B cell (primary cell): ENCODE measurements around the gene STAMBP. TPM values are rescaled to one million over a fixed set of nuclear protein-coding genes. Genes with fewer than 3 reads are reported as not detected.

Source experiments
- ATAC-seq: fragments of 200-7000 bp; cut with Tn5 transposase; one replicate; pipeline ENCODE4 v1.10.0; 2021; ENCODE audit warnings: low read depth, mild to moderate bottlenecking, moderate number of reproducible peaks, moderate library complexity
- CTCF ChIA-PET: fragments of 350-600 bp; sonication (Branson Sonifier 250); formaldehyde crosslinking; loops from one replicate; lab custom pipeline; 2021; ENCODE audit warnings: antibody characterized with exemption, inconsistent platforms; lab: Charles Lee
- POLR2A ChIA-PET: fragments of 350-600 bp; sonication (Branson Sonifier 250); formaldehyde crosslinking; loops from one replicate; lab custom pipeline; 2021; ENCODE audit warnings: antibody characterized with exemption; lab: Charles Lee
- DNase-seq: peaks from one replicate; pipeline ENCODE4 v3.0.0; 2013
- H2AFZ ChIP-seq: 2 replicates; pipeline ENCODE4 v1.6.1; 2012; ENCODE audit warnings: mild to moderate bottlenecking, low read depth, low read length; ENCODE audit not compliant: insufficient read depth, poor library complexity, severe bottlenecking
- H3K27ac ChIP-seq, 2 donors: 1 replicate in 1 of 2; 2 replicates in 1 of 2; pipeline ENCODE4 v1.5.1; 2012 to 2013; ENCODE audit warnings: low read length in 2 of 2, mild to moderate bottlenecking in 2 of 2, moderate library complexity in 1 of 2
- H3K27me3 ChIP-seq, 4 experiments: fragments of 200-600 bp in 1 of 4; sonication (generic) in 1 of 4; replicated peaks in 1 of 4; 1 replicate in 2 of 4; 2 replicates in 2 of 4; pipeline versions ENCODE4 v1.6.1 to v1.7.0; 2013 to 2016; ENCODE audit warnings: low read length in 3 of 4, mild to moderate bottlenecking in 2 of 4, mixed read lengths in 1 of 4, moderate library complexity in 1 of 4; ENCODE audit not compliant: insufficient read depth in 4 of 4, control insufficient read depth in 3 of 4; ENCODE audit errors: control extremely low read depth in 1 of 4
- H3K36me3 ChIP-seq, 2 experiments: replicated peaks in 1 of 2; 1 replicate in 1 of 2; 2 replicates in 1 of 2; pipeline versions ENCODE4 v1.6.1 to v1.7.1; 2013; ENCODE audit warnings: low read length in 1 of 2; ENCODE audit not compliant: insufficient read depth in 2 of 2, control insufficient read depth in 1 of 2; ENCODE audit errors: control extremely low read depth in 1 of 2, extremely low read depth in 1 of 2
- H3K4me1 ChIP-seq, 2 donors: fragments of 200-600 bp in 1 of 2; sonication (generic) in 1 of 2; 1 replicate in 1 of 2; 2 replicates in 1 of 2; pipeline versions ENCODE4 v1.5.1 to v1.6.1; 2013 to 2017; ENCODE audit warnings: low read length in 2 of 2; ENCODE audit not compliant: control insufficient read depth in 2 of 2, insufficient read depth in 2 of 2
- H3K4me2 ChIP-seq: replicated peaks from 2 replicates; pipeline ENCODE3; 2012; ENCODE audit warnings: mild to moderate bottlenecking, low read depth, low read length; ENCODE audit not compliant: poor library complexity, severe bottlenecking
- H3K4me3 ChIP-seq, 5 experiments: fragments of 200-600 bp in 1 of 5; sonication (generic) in 1 of 5; 1 replicate in 3 of 5; 2 replicates in 2 of 5; pipeline versions ENCODE4 v1.5.1 to v1.7.0; 2011 to 2016; ENCODE audit warnings: low read length in 4 of 5, mild to moderate bottlenecking in 4 of 5, low read depth in 2 of 5, control low read depth in 1 of 5, moderate library complexity in 1 of 5; ENCODE audit not compliant: insufficient read depth in 1 of 5; ENCODE audit errors: control extremely low read depth in 1 of 5, extremely low read depth in 1 of 5
- H3K79me2 ChIP-seq: fragments of 200-600 bp; sonication (generic); one replicate; pipeline ENCODE4 v1.6.0; 2016; ENCODE audit warnings: low read length; ENCODE audit not compliant: control insufficient read depth, insufficient read depth
- H3K9ac ChIP-seq: fragments of 200-600 bp; sonication (generic); 2 replicates; pipeline ENCODE4 v1.6.1; 2017; ENCODE audit warnings: mild to moderate bottlenecking, low read length, moderate library complexity
- H3K9me3 ChIP-seq, 3 donors: one replicate each; pipeline versions ENCODE4 v1.6.1 to v1.7.1; 2013; ENCODE audit warnings: low read length in 2 of 3; ENCODE audit not compliant: control insufficient read depth in 2 of 3, insufficient read depth in 1 of 3; ENCODE audit errors: control extremely low read depth in 1 of 3
- H4K20me1 ChIP-seq: 2 replicates; pipeline ENCODE4 v1.6.0; 2012; ENCODE audit warnings: mild to moderate bottlenecking, low read length; ENCODE audit not compliant: insufficient read depth, control insufficient read depth, poor library complexity, severe bottlenecking
- H3K27ac Mint-ChIP-seq: one replicate; pipeline ENCODE4 v1.8.0; 2021; ENCODE audit warnings: mixed read lengths
- H3K27me3 Mint-ChIP-seq: one replicate; pipeline ENCODE4 v1.8.0; 2021; ENCODE audit warnings: mixed read lengths
- H3K4me1 Mint-ChIP-seq: one replicate; pipeline ENCODE4 v1.8.0; 2021; ENCODE audit warnings: mixed read lengths
- H3K4me3 Mint-ChIP-seq: one replicate; pipeline ENCODE4 v1.8.0; 2021; ENCODE audit warnings: mixed read lengths
- H3K9me3 Mint-ChIP-seq: one replicate; pipeline ENCODE4 v1.8.0; 2022; ENCODE audit warnings: mixed read lengths; ENCODE audit not compliant: insufficient read depth
- CTCF ChIP-seq: fragments of 200-600 bp; IDR thresholded peaks from one replicate; pipeline ENCODE4 v1.8.0; 2022; ENCODE audit warnings: antibody characterized with exemption, mild to moderate bottlenecking
- EZH2 ChIP-seq: IDR thresholded peaks from 2 replicates; pipeline ENCODE4 v1.6.1; 2012; ENCODE audit warnings: borderline replicate concordance, low read depth, mild to moderate bottlenecking, moderate library complexity, low read length; ENCODE audit not compliant: insufficient read depth, poor library complexity, severe bottlenecking
- WGBS: methylation state at CpG from one replicate; pipeline ENCODE4 v1.1.5; 2013; ENCODE audit warnings: missing lambda C conversion rate; ENCODE audit not compliant: insufficient coverage; 5-methylcytosine and 5-hydroxymethylcytosine counted together
- intact Hi-C: fragments of 100-400 bp; cut with micrococcal nuclease; formaldehyde crosslinking; loops from one replicate; pipeline ENCODE4 v1.10.0; 2022
- polyA plus RNA-seq: library from polyadenylated mRNA; depleted of rRNA; stranded (reverse); fragments of >200 nt; gene quantifications from 2 replicates; pipeline ENCODE4 v1.2.3, GENCODE V29; 2012
- total RNA-seq, 2 donors: library from RNA; stranded (reverse); fragments of 120-200 nt in 1 of 2; gene quantifications; 1 replicate in 1 of 2; 2 replicates in 1 of 2; pipeline versions ENCODE4 v1.2.3 to v1.2.4, GENCODE V29; 2013 to 2022

The STAMBP gene
- total and polyA plus RNA-seq, 2 donors (not counting 1 experiment from before 2014, with no cell fraction given), result 21.8 to 32.5 TPM

GRCh38 chr2:73832930-73833329 is 4.2 kb downstream of the STAMBP start:
- TF ChIP-seq EZH2 (no peak), CTCF (no peak)
- no peak overlapping the region for H3K4me3 Mint-ChIP-seq
- no peaks in the 10 kb centered on the region for H3K9me3 ChIP-seq
- H3K27ac Mint-ChIP-seq, result no peak overlapping the region
- POLR2A ChIA-PET, result no interaction called here
- H2AFZ ChIP-seq, result no peak overlapping the region
- H3K4me3 ChIP-seq, result no peak overlapping the region
- H4K20me1 ChIP-seq, result peaks cover 5% of the 10 kb centered on the region
- no peak overlapping the region for H3K4me2 ChIP-seq
- H3K27me3 ChIP-seq, result no peaks in the 10 kb centered on the region
- peaks cover 5% of the 10 kb centered on the region for H3K9me3 Mint-ChIP-seq
- no peak for ATAC-seq
- DNase-seq, result no peak
- H3K27ac ChIP-seq, result no peak overlapping the region
- CTCF ChIA-PET, result interaction anchor here (1.0 to 2.4 kb wide), 2 partner anchors 9 to 10 kb away, joined by 3 to 10 read pairs; no protein-coding TSS in a partner anchor
- no peak overlapping the region for H3K9ac ChIP-seq
- H3K4me1 ChIP-seq, result peaks cover 15 to 16% of the 10 kb centered on the region in 2 donors
- peaks cover 36% of the 10 kb centered on the region for H3K4me1 Mint-ChIP-seq
- H3K79me2 ChIP-seq, result peaks cover under 1% of the 10 kb centered on the region
- H3K36me3 ChIP-seq, result peaks cover 6 to 28% of the 10 kb centered on the region in 2 experiments
- H3K27me3 Mint-ChIP-seq, result no peaks in the 10 kb centered on the region
- intact Hi-C loops, result no loop called here

DNA sequence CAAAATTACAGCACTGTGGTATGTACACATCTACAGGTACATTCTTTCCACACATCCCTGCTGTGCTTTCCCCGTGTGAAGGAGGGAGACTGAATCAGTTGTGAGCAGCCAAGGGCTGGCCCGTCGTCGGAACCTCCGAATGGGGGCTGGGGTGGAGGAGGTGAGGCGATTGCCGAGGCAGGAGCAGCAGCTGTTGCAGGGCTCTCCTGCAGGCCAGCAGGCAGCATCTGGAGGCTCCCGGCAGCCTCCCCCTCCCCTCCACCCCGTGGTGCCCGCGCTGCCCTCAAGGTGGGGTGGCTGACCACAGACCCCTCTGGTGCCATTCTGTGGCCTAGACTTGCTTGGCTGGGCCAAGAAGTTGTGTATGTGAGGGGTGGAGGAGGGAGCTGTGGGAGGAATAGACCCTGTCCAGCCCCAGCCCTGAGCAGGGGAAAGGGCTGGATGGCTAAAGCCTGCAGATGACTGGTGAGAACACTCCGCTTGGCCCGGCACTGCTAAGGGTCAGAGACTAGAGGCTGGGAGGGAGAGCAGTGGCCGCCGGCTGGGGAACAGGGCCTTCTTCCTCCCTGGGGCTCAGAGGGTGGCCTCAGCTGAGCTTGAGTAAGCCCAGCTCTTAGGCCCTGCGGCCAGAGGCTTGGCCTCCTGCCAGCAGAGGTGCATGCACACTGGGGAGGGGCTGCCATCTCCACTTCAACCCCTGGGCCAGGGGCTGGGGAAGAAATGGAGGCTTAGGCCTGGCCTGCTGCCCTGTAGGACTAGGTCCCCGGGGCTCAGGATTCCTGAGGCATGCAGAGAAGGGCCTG is 7.6 kb downstream of the STAMBP start:
- no peak overlapping the region for H2AFZ ChIP-seq
- WGBS, result 94% methylated on average over 5 of the region's 17 CpGs
- Mint-ChIP-seq H3K27ac (no peak overlapping the region), H3K27me3 (no peaks in the 10 kb centered on the region), H3K4me3 (no peak overlapping the region), H3K9me3 (peaks cover 5% of the 10 kb centered on the region), H3K4me1 (peaks cover 16% of the 10 kb centered on the region)
- no peak overlapping the region for H3K27ac ChIP-seq
- no peaks in the 10 kb centered on the region for H3K27me3 ChIP-seq
- POLR2A ChIA-PET, result no interaction called here
- ATAC-seq, result no peak
- no peak overlapping the region for H3K4me3 ChIP-seq
- CTCF ChIA-PET, result interaction anchor here (1.1 kb wide), 1 partner anchor 12 kb away, joined by 3 read pairs; no protein-coding TSS in a partner anchor
- H3K4me1 ChIP-seq, result no peaks in the 10 kb centered on the region
- no peak for DNase-seq
- H3K4me2 ChIP-seq, result no peak overlapping the region
- H3K9me3 ChIP-seq, result no peaks in the 10 kb centered on the region
- peaks cover 10% of the 10 kb centered on the region for H4K20me1 ChIP-seq
- peaks cover 6 to 39% of the 10 kb centered on the region in 2 experiments for H3K36me3 ChIP-seq
- H3K79me2 ChIP-seq, result peaks cover 5% of the 10 kb centered on the region
- intact Hi-C loops, result no loop called here
- no peak overlapping the region for H3K9ac ChIP-seq
- no peak for TF ChIP-seq EZH2
- no peak for TF ChIP-seq CTCF
